ENCODE results near the gene KIAA0930.

GRCh38 chr22:45208696-45208992, 32.0 kb downstream of the KIAA0930 start:
- TF ChIP-seq TAF1 (IDR thresholded peaks at IDR 0.05; ENCODE audit: low read depth) (no peak), REST (IDR thresholded peaks at IDR 0.05; ENCODE audit: low read depth) (no peak), FOXM1 (IDR thresholded peaks at IDR 0.05; ENCODE audit: borderline replicate concordance, low read depth) (no peak)
